ENCODE measurements around the gene RAB3IL1. TPM values are rescaled to one million over a fixed set of nuclear protein-coding genes. Genes with fewer than 3 reads are reported as not detected.

RAB3IL1 gene
- total and polyA plus RNA-seq, 9 of the 15 experiments (the other 6 are each of a cell fraction or from before 2014, with no cell fraction given): 0.15 to 42.6 (median 15.5) TPM

DNA sequence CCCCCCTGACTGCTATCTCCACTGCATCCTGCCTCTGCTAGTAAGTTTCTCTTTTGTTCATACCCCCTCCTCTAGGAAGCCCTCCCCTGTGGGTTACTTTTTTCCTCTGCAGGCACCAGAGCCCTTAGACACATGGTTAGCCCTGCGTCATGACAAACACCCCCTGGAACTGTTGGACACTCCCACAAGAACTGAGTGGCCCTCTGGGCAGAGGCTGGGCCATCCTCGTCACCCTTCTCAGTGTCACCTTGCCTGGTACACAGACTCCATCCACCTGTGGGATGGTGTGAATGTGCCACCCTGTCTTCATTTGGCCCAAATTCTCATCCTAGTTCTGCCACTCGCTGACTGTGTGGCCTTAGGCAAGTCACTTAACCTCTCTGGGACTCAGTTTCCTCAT lies 4.1 kb upstream of the RAB3IL1 start:
- peak; percentile 31; the same call in 1 of the 2 replicates for TF ChIP-seq BCOR (IDR thresholded peaks at IDR 0.05)
- TF ChIP-seq HDAC8 (tag; IDR thresholded peaks at IDR 0.05): no peak
- H3K9me1 ChIP-seq (ENCODE audit: control insufficient read depth, insufficient read depth, low read length): no peaks in the 10 kb centered on the region
- CTCF ChIA-PET (ENCODE audit: low intra/inter-chr PET ratio): no interaction called here
- FAIRE-seq (no peak), ATAC-seq (no peak), DNase-seq (ENCODE audit: extremely low read depth in 1 of 4, low spot score in 3 of 4) (peak in 1 of 4 experiments; percentile 8)
- intact Hi-C loops (cut with micrococcal nuclease): no loop called here
- POLR2A ChIA-PET: no interaction called here
- no TSS peak for BruUV-seq (replicated peaks)
- H3K36me3 ChIP-seq (ENCODE audit: control insufficient read depth, insufficient read depth, low read length): no peaks in the 10 kb centered on the region
- no peaks in the 10 kb centered on the region for H3K9me3 ChIP-seq (replicated peaks; ENCODE audit: control insufficient read depth, insufficient read depth, low read depth, low read length)
- in situ Hi-C loops (cut with MboI): no loop called here
- peak overlapping the region in 1 of 2 experiments; percentile 6; a peak in 2 of 4 replicates for H3K9ac ChIP-seq (ENCODE audit: insufficient read depth in 1 of 2, low read depth in 2 of 2, low read length in 2 of 2)
- H3K27ac ChIP-seq (ENCODE audit: extremely low read depth, low read depth, low read length): no peak overlapping the region; the same call in 1 of the 3 replicates
- 71% methylated on average over 3 of the region's 3 CpGs for WGBS (ENCODE audit: insufficient coverage, low coverage, missing lambda C conversion rate)
- no peak overlapping the region for H3K4me2 ChIP-seq (ENCODE audit: insufficient read depth, low read length)
- H2AFZ ChIP-seq (ENCODE audit: low read depth, low read length): no peak overlapping the region
- peaks cover 52 to 79% of the 10 kb centered on the region in 2 experiments for H3K4me1 ChIP-seq (replicated peaks in 1 of 2; ENCODE audit: control insufficient read depth in 2 of 2, insufficient read depth in 2 of 2, low read length in 2 of 2)
- H3K4me3 ChIP-seq: no peak overlapping the region
- H3K27me3 ChIP-seq (ENCODE audit: control insufficient read depth in 2 of 2, insufficient read depth in 2 of 2, low read length in 2 of 2): no peaks in the 10 kb centered on the region
- 0 out of 2 replicates have a peak, but pooled peaks cover 2% of the 10 kb centered on the region for H4K20me1 ChIP-seq (replicated peaks; ENCODE audit: control insufficient read depth, insufficient read depth, low read length)
- peaks cover 36% of the 10 kb centered on the region for H3K79me2 ChIP-seq (ENCODE audit: control insufficient read depth, insufficient read depth, low read length)

DNA sequence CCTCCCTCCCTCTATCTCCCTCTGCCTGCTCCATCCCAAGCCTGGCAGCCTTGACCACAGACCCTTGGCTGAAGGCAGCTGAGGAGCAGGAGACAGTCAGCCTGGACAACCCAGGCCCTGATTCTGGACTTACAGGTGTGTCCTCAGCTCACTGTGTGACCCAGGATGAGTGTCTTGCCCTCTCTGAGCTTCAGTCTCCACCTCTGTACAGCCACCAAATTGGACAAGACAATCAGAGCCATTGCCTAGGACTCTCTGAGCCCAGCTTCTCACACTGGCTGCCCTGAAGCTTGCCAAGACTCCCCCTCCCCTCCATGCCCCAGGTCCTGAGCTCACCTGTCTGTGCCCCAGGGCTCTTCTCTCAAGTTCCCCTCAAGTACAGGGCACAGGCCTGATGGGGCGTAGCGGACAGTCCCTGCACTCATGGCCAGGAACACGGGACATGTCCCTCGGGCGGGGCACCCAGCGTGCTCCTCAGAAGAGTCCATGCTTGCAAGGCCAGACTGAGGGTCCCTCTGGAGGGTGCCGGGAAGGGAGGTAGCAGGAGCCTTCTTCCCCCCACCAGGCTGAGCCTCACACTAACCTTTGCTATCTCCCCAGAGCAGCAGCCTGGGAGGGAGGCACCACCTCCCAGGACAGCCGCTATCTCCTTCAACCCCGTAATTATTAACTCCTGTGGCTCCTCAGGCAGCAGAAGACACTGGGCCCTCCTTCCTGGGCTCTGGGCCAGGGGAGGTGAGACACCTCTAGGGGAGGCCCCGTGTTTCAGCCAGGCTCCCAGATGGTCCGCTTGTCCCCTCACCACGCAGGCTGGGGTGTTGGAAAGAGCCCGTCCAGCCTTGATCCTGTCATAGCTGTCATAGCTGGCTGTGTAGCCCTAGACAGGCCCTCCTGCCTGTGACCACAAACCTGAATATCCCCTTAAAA lies 2.6 kb upstream of the RAB3IL1 start:
- BruUV-seq (replicated peaks): TSS peak; percentile 54
- H2AFZ ChIP-seq (ENCODE audit: low read depth, low read length): peak overlapping the region; percentile 65
- peaks cover 5% of the 10 kb centered on the region; the same call in 1 of the 2 replicates for H4K20me1 ChIP-seq (replicated peaks; ENCODE audit: control insufficient read depth, insufficient read depth, low read length)
- H3K79me2 ChIP-seq (ENCODE audit: control insufficient read depth, insufficient read depth, low read length): peaks cover 51% of the 10 kb centered on the region
- H3K27me3 ChIP-seq (ENCODE audit: control insufficient read depth in 2 of 2, insufficient read depth in 2 of 2, low read length in 2 of 2): no peaks in the 10 kb centered on the region
- no peaks in the 10 kb centered on the region for H3K9me3 ChIP-seq (replicated peaks; ENCODE audit: control insufficient read depth, insufficient read depth, low read depth, low read length)
- peak; percentile 97 for FAIRE-seq
- peak; percentile 79 for ATAC-seq
- peak overlapping the region; percentile 55 to 80 for H3K9ac ChIP-seq (ENCODE audit: insufficient read depth in 1 of 2, low read depth in 2 of 2, low read length in 2 of 2)
- WGBS (ENCODE audit: insufficient coverage, low coverage, missing lambda C conversion rate): 5% methylated on average over 13 of the region's 13 CpGs
- DNase-seq (ENCODE audit: extremely low read depth in 1 of 4, low spot score in 3 of 4): peak; percentile 93 to 97 (median 94)
- ChIA-PET POLR2A (interaction anchor here (0.5 to 2.2 kb wide), 8 partner anchors 8 to 290 kb away, joined by 3 to 11 read pairs (median 4); partner anchors contain the start of gene BEST1), CTCF (ENCODE audit: low intra/inter-chr PET ratio) (no interaction called here)
- H3K4me3 ChIP-seq: peak overlapping the region; percentile 63
- H3K9me1 ChIP-seq (ENCODE audit: control insufficient read depth, insufficient read depth, low read length): no peaks in the 10 kb centered on the region
- H3K27ac ChIP-seq (ENCODE audit: extremely low read depth, low read depth, low read length): peak overlapping the region; percentile 71
- in situ Hi-C loops (cut with MboI) (no loop called here), intact Hi-C loops (cut with micrococcal nuclease) (no loop called here)
- H3K4me1 ChIP-seq (replicated peaks in 1 of 2; ENCODE audit: control insufficient read depth in 2 of 2, insufficient read depth in 2 of 2, low read length in 2 of 2): peaks cover 55 to 92% of the 10 kb centered on the region in 2 experiments
- no peaks in the 10 kb centered on the region for H3K36me3 ChIP-seq (ENCODE audit: control insufficient read depth, insufficient read depth, low read length)
- H3K4me2 ChIP-seq (ENCODE audit: insufficient read depth, low read length): peak overlapping the region; percentile 96
- TF ChIP-seq, protein P1, sequence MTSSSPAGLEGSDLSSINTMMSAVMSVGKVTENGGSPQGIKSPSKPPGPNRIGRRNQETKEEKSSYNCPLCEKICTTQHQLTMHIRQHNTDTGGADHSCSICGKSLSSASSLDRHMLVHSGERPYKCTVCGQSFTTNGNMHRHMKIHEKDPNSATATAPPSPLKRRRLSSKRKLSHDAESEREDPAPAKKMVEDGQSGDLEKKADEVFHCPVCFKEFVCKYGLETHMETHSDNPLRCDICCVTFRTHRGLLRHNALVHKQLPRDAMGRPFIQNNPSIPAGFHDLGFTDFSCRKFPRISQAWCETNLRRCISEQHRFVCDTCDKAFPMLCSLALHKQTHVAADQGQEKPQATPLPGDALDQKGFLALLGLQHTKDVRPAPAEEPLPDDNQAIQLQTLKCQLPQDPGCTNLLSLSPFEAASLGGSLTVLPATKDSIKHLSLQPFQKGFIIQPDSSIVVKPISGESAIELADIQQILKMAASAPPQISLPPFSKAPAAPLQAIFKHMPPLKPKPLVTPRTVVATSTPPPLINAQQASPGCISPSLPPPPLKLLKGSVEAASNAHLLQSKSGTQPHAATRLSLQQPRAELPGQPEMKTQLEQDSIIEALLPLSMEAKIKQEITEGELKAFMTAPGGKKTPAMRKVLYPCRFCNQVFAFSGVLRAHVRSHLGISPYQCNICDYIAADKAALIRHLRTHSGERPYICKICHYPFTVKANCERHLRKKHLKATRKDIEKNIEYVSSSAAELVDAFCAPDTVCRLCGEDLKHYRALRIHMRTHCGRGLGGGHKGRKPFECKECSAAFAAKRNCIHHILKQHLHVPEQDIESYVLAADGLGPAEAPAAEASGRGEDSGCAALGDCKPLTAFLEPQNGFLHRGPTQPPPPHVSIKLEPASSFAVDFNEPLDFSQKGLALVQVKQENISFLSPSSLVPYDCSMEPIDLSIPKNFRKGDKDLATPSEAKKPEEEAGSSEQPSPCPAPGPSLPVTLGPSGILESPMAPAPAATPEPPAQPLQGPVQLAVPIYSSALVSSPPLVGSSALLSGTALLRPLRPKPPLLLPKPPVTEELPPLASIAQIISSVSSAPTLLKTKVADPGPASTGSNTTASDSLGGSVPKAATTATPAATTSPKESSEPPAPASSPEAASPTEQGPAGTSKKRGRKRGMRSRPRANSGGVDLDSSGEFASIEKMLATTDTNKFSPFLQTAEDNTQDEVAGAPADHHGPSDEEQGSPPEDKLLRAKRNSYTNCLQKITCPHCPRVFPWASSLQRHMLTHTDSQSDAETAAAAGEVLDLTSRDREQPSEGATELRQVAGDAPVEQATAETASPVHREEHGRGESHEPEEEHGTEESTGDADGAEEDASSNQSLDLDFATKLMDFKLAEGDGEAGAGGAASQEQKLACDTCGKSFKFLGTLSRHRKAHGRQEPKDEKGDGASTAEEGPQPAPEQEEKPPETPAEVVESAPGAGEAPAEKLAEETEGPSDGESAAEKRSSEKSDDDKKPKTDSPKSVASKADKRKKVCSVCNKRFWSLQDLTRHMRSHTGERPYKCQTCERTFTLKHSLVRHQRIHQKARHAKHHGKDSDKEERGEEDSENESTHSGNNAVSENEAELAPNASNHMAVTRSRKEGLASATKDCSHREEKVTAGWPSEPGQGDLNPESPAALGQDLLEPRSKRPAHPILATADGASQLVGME (CRISPR knock-in tag; IDR thresholded peaks at IDR 0.05): no peak
- peak; percentile 88 for TF ChIP-seq RUNX1 (IDR thresholded peaks at IDR 0.05; ENCODE audit: low read depth)
- TF ChIP-seq THRAP3 (IDR thresholded peaks at IDR 0.05; ENCODE audit: borderline replicate concordance): no peak
- no peak for TF ChIP-seq ZNF253 (CRISPR knock-in tag; conservative IDR thresholded peaks at IDR 0.05)
- TF ChIP-seq ZNF785 (CRISPR knock-in tag; IDR thresholded peaks at IDR 0.05): no peak
- peak; percentile 75; the same call in 1 of the 2 replicates for TF ChIP-seq ZBTB7A (IDR thresholded peaks at IDR 0.05; ENCODE audit: borderline replicate concordance, control insufficient read depth, low read depth, low read length)

Data from K562 (cell line).